Vagina (tissue), 2 donors: ENCODE results near the gene AVPR1B. TPM values are rescaled to one million over a fixed set of nuclear protein-coding genes. Genes with fewer than 3 reads are reported as not detected.
A peak's percentile ranks its signal among the peaks of the same experiment; 100 is the strongest.

Source experiments
- DNase-seq, 2 donors: peaks; one replicate each; pipeline ENCODE4 v3.0.0-alpha.2; 2017; ENCODE audit errors: extremely low spot score in 2 of 2
- H3K27ac ChIP-seq: fragments of 200-600 bp; sonication (generic); one replicate; pipeline ENCODE4 v1.5.1; 2019
- H3K27me3 ChIP-seq: fragments of 200-600 bp; sonication (generic); one replicate; pipeline ENCODE4 v1.5.1; 2019
- H3K36me3 ChIP-seq, 2 donors: fragments of 200-600 bp; sonication (generic); one replicate each; pipeline ENCODE4 v1.5.1; 2017 to 2019
- H3K4me1 ChIP-seq: fragments of 200-600 bp; sonication (generic); one replicate; pipeline ENCODE4 v1.5.1; 2019
- H3K4me3 ChIP-seq, 2 donors: fragments of 200-600 bp; sonication (generic); 1 replicate in 1 of 2; 2 replicates in 1 of 2; pipeline ENCODE4 v1.5.1; 2016 to 2019
- H3K9me3 ChIP-seq: fragments of 200-600 bp; sonication (generic); one replicate; pipeline ENCODE4 v1.5.1; 2019
- CTCF ChIP-seq, 3 experiments: fragments of 450-650 bp in 2 of 3; fragments of 200-600 bp in 1 of 3; sonication (generic) in 1 of 3; IDR thresholded peaks; one replicate each; pipeline ENCODE4 v1.5.1; 2017 to 2019; ENCODE audit warnings: antibody characterized with exemption in 3 of 3, mild to moderate bottlenecking in 2 of 3, moderate library complexity in 2 of 3
- POLR2A ChIP-seq, 2 donors: fragments of 450-650 bp; IDR thresholded peaks; one replicate each; pipeline ENCODE4 v1.6.1; 2017; ENCODE audit warnings: antibody characterized with exemption in 2 of 2, mild to moderate bottlenecking in 2 of 2, moderate library complexity in 2 of 2
- POLR2AphosphoS5 ChIP-seq, 2 donors: sonication (generic); formaldehyde crosslinking; IDR thresholded peaks; one replicate each; pipeline ENCODE4 v1.9.0; 2017; ENCODE audit warnings: antibody characterized with exemption in 2 of 2, mild to moderate bottlenecking in 2 of 2, low read depth in 1 of 2; ENCODE audit not compliant: insufficient read depth in 1 of 2
- intact Hi-C: fragments of 100-400 bp; cut with DNase I; formaldehyde crosslinking; loops from one replicate; pipeline ENCODE4 v1.15.1; 2023
- total RNA-seq: library from RNA; depleted of rRNA; stranded (reverse); fragments of >200 nt; gene quantifications from one replicate; pipeline ENCODE4 v1.2.3, GENCODE V29; 2016

The AVPR1B gene
- total RNA-seq, 1 donor from 2014 or later: not detected

GRCh38 chr1:206121269-206121668 is 4.1 kb upstream of the AVPR1B start:
- TF ChIP-seq CTCF (IDR thresholded peaks at IDR 0.05) (no peak), POLR2A (IDR thresholded peaks at IDR 0.05) (no peak), POLR2AphosphoS5 (IDR thresholded peaks at IDR 0.05; ENCODE audit: insufficient read depth in 1 of 2, low read depth in 1 of 2) (no peak)
- Histone ChIP-seq H3K4me1 (peaks cover 16% of the 10 kb centered on the region), H3K9me3 (no peaks in the 10 kb centered on the region), H3K4me3 (no peak overlapping the region), H3K27me3 (no peaks in the 10 kb centered on the region), H3K36me3 (no peaks in the 10 kb centered on the region), H3K27ac (no peak overlapping the region)
- intact Hi-C loops: no loop called here
- DNase-seq: no peak

GRCh38 chr1:206120406-206120805 is 3.2 kb upstream of the AVPR1B start:
- TF ChIP-seq POLR2A (IDR thresholded peaks at IDR 0.05) (no peak), CTCF (IDR thresholded peaks at IDR 0.05) (no peak), POLR2AphosphoS5 (IDR thresholded peaks at IDR 0.05; ENCODE audit: insufficient read depth in 1 of 2, low read depth in 1 of 2) (no peak)
- no peak for DNase-seq
- intact Hi-C loops: no loop called here
- H3K27me3 ChIP-seq: no peaks in the 10 kb centered on the region
- peaks cover 16% of the 10 kb centered on the region for H3K4me1 ChIP-seq
- no peaks in the 10 kb centered on the region for H3K9me3 ChIP-seq
- no peaks in the 10 kb centered on the region for H3K36me3 ChIP-seq
- H3K4me3 ChIP-seq: no peak overlapping the region
- no peak overlapping the region for H3K27ac ChIP-seq

- DNase-seq: peak in 1 of 2 donors; percentile 77
- Histone ChIP-seq H3K4me1 (peaks cover 16% of the 10 kb centered on the region), H3K27ac (peak overlapping the region; percentile 10), H3K4me3 (peak overlapping the region; percentile 43 to 46), H3K36me3 (no peaks in the 10 kb centered on the region), H3K9me3 (no peaks in the 10 kb centered on the region), H3K27me3 (no peaks in the 10 kb centered on the region)
- TF ChIP-seq POLR2AphosphoS5 (IDR thresholded peaks at IDR 0.05; ENCODE audit: insufficient read depth in 1 of 2, low read depth in 1 of 2): no peak
- no peak for TF ChIP-seq POLR2A (IDR thresholded peaks at IDR 0.05)
- TF ChIP-seq CTCF (IDR thresholded peaks at IDR 0.05): no peak
- intact Hi-C loops: no loop called here
These were observed 376 bp downstream of the AVPR1B start for GRCh38 chr1:206116873-206117150.

GRCh38 chr1:206116191-206116872 is 856 bp downstream of the AVPR1B start:
- Histone ChIP-seq H3K36me3 (no peaks in the 10 kb centered on the region), H3K9me3 (no peaks in the 10 kb centered on the region), H3K4me3 (no peak overlapping the region), H3K27ac (no peak overlapping the region), H3K4me1 (peaks cover 16% of the 10 kb centered on the region), H3K27me3 (no peaks in the 10 kb centered on the region)
- intact Hi-C loops: no loop called here
- no peak for TF ChIP-seq CTCF (IDR thresholded peaks at IDR 0.05)
- no peak for TF ChIP-seq POLR2AphosphoS5 (IDR thresholded peaks at IDR 0.05; ENCODE audit: insufficient read depth in 1 of 2, low read depth in 1 of 2)
- no peak for TF ChIP-seq POLR2A (IDR thresholded peaks at IDR 0.05)
- peak in 1 of 2 donors; percentile 62 for DNase-seq

GRCh38 chr1:206115791-206116190 is 1.4 kb downstream of the AVPR1B start:
- H3K27ac ChIP-seq: no peak overlapping the region
- peak in 1 of 2 donors; percentile 56 for DNase-seq
- no peak overlapping the region for H3K4me3 ChIP-seq
- H3K27me3 ChIP-seq: no peaks in the 10 kb centered on the region
- no peaks in the 10 kb centered on the region for H3K9me3 ChIP-seq
- intact Hi-C loops: no loop called here
- H3K36me3 ChIP-seq: no peaks in the 10 kb centered on the region
- no peak for TF ChIP-seq POLR2AphosphoS5 (IDR thresholded peaks at IDR 0.05; ENCODE audit: insufficient read depth in 1 of 2, low read depth in 1 of 2)
- no peak for TF ChIP-seq CTCF (IDR thresholded peaks at IDR 0.05)
- TF ChIP-seq POLR2A (IDR thresholded peaks at IDR 0.05): no peak
- peaks cover 16% of the 10 kb centered on the region for H3K4me1 ChIP-seq
